RKO (cell line): ENCODE data around the gene EGFL6.

Experiments
- DNase-seq: peaks from one replicate; pipeline ENCODE4 v3.0.0-alpha.2; 2016; ENCODE audit warnings: low spot score

EGFL6 gene

GRCh38 chrX:13569479-13570260 is at the start of gene EGFL6:
TSS of gene EGFL6 (plus strand) at chrX:13569601. CDS start at chrX:13569862, 261 bp downstream.
- DNase-seq: no peak

- DNase-seq: no peak
Observed at GRCh38 chrX:13520351-13520750, 49.0 kb upstream of the EGFL6 start.

- no peak for DNase-seq
Observed at GRCh38 chrX:13520936-13521335, 48.5 kb upstream of the EGFL6 start.

- peak; percentile 5 for DNase-seq
Observed at GRCh38 chrX:13522811-13523210, 46.6 kb upstream of the EGFL6 start.

GRCh38 chrX:13533726-13534125 is 35.7 kb upstream of the EGFL6 start:
- peak; percentile 23 for DNase-seq

GRCh38 chrX:13535376-13536165 is 33.8 kb upstream of the EGFL6 start:
- DNase-seq: no peak

GRCh38 chrX:13536551-13536950 is 32.9 kb upstream of the EGFL6 start:
- no peak for DNase-seq

GRCh38 chrX:13538414-13538813 is 31.0 kb upstream of the EGFL6 start:
- no peak for DNase-seq

GRCh38 chrX:13540602-13541001 is 28.8 kb upstream of the EGFL6 start:
- DNase-seq: no peak

GRCh38 chrX:13545726-13546125 is 23.7 kb upstream of the EGFL6 start:
- no peak for DNase-seq

GRCh38 chrX:13547671-13548070 is 21.7 kb upstream of the EGFL6 start:
- DNase-seq: no peak

GRCh38 chrX:13550346-13550745 is 19.1 kb upstream of the EGFL6 start:
- DNase-seq: no peak

- DNase-seq: no peak
Observed at GRCh38 chrX:13551610-13552009, 17.8 kb upstream of the EGFL6 start.

- no peak for DNase-seq
Observed at GRCh38 chrX:13552892-13553291, 16.5 kb upstream of the EGFL6 start.

- DNase-seq: no peak
Observed at GRCh38 chrX:13565511-13565910, 3.9 kb upstream of the EGFL6 start.

GRCh38 chrX:13570261-13570605 is 832 bp downstream of the EGFL6 start:
- DNase-seq: no peak

- DNase-seq: no peak
Observed at GRCh38 chrX:13571136-13571535, 1.7 kb downstream of the EGFL6 start.

- DNase-seq: no peak
Observed at GRCh38 chrX:13574600-13574999, 5.2 kb downstream of the EGFL6 start.

- no peak for DNase-seq
Observed at GRCh38 chrX:13579661-13580060, 10.3 kb downstream of the EGFL6 start.

GRCh38 chrX:13581554-13581953 is 12.2 kb downstream of the EGFL6 start:
- no peak for DNase-seq

- DNase-seq: no peak
Observed at GRCh38 chrX:13587786-13588477, 18.5 kb downstream of the EGFL6 start.

- no peak for DNase-seq
Observed at GRCh38 chrX:13590207-13590606, 20.8 kb downstream of the EGFL6 start.

GRCh38 chrX:13590914-13591313 is 21.5 kb downstream of the EGFL6 start:
- no peak for DNase-seq
